HCT116 (cell line): Measurements from ENCODE around the gene MYLK4. TPM values are rescaled to one million over a fixed set of nuclear protein-coding genes. Genes with fewer than 3 reads are reported as not detected.

ENCODE experiments used
- ATAC-seq: fragments of 200-7000 bp; cut with Tn5 transposase; 2 replicates; pipeline ENCODE4 v1.9.1; 2020; ENCODE audit warnings: mild to moderate bottlenecking, moderate library complexity
- BruUV-seq: library from RNA; stranded (reverse); fragments of 400-500 nt; replicated peaks from 2 replicates; lab custom pipeline; 2021; lab: Mats Ljungman, UMichigan
- CTCF ChIA-PET: fragments of 300-600 bp; sonication (Branson Sonifier 250); formaldehyde crosslinking; loops from one replicate; lab custom pipeline; 2021; ENCODE audit warnings: antibody characterized with exemption; lab: Charles Lee
- POLR2A ChIA-PET: fragments of 300-600, 350-600 bp; sonication (Branson Sonifier 250); formaldehyde crosslinking; loops from one replicate; lab custom pipeline; 2021; ENCODE audit warnings: antibody characterized with exemption; lab: Charles Lee
- RAD21 ChIA-PET, 2 experiments: fragments of 300-600 bp; sonication (Branson Sonifier 250); formaldehyde crosslinking; loops; one replicate each; lab custom pipeline; 2023; ENCODE audit warnings: low total read pairs in 2 of 2; ENCODE audit not compliant: uncharacterized antibody in 2 of 2, unreplicated experiment in 2 of 2, low non-redundant PET in 1 of 2; lab: Charles Lee
- DNase-seq: peaks from one replicate; pipeline ENCODE4 v3.0.0-alpha.2; 2010; ENCODE audit warnings: low read depth, low spot score
- H2AFZ ChIP-seq: fragments of 200-600 bp; shearing (Covaris generic), sonication (generic); 2 replicates; pipeline ENCODE4 v1.6.1; 2017; ENCODE audit warnings: low read depth, mixed run types, mixed read lengths, antibody characterized with exemption, low read length; ENCODE audit not compliant: poor library complexity, severe bottlenecking
- H3K27ac ChIP-seq: 2 replicates; pipeline ENCODE4 v1.5.1; 2012; ENCODE audit warnings: low read depth, low read length
- H3K27me3 ChIP-seq: fragments of 200-600 bp; sonication (generic); 2 replicates; pipeline ENCODE4 v1.6.1; 2016; ENCODE audit warnings: mixed run types, low read length, mixed read lengths; ENCODE audit not compliant: insufficient read depth
- H3K36me3 ChIP-seq, 2 experiments: fragments of 200-500 bp in 1 of 2; fragments of 200-600 bp in 1 of 2; sonication (Bioruptor generic) in 1 of 2; sonication (generic) in 1 of 2; 2 replicates each; pipeline versions ENCODE4 v1.5.1 to v1.6.1; 2014 to 2016; ENCODE audit warnings: low read length in 2 of 2, inconsistent platforms in 1 of 2, mixed read lengths in 1 of 2, mixed run types in 1 of 2; ENCODE audit not compliant: insufficient read depth in 2 of 2, control insufficient read depth in 1 of 2
- H3K4me1 ChIP-seq, 2 experiments: fragments of 200-600 bp in 1 of 2; sonication (generic) in 1 of 2; 2 replicates each; pipeline versions ENCODE4 v1.5.1 to v1.6.1; 2012 to 2017; ENCODE audit warnings: low read length in 2 of 2, inconsistent platforms in 1 of 2, mild to moderate bottlenecking in 1 of 2, mixed read lengths in 1 of 2, mixed run types in 1 of 2, moderate library complexity in 1 of 2; ENCODE audit not compliant: insufficient read depth in 2 of 2, control insufficient read depth in 1 of 2
- H3K4me2 ChIP-seq: fragments of 200-600 bp; sonication (generic); 2 replicates; pipeline ENCODE4 v1.6.1; 2017; ENCODE audit warnings: mixed run types, low read length, mixed read lengths
- H3K4me3 ChIP-seq, 2 experiments: fragments of 200-600 bp in 1 of 2; sonication (generic) in 1 of 2; replicated peaks in 1 of 2; 2 replicates each; pipeline ENCODE4 v1.5.1; 2011 to 2016; ENCODE audit warnings: low read length in 2 of 2, control low read depth in 1 of 2, low read depth in 1 of 2, mild to moderate bottlenecking in 1 of 2, mixed read lengths in 1 of 2, mixed run types in 1 of 2
- H3K79me2 ChIP-seq: fragments of 200-600 bp; sonication (generic); 2 replicates; pipeline ENCODE4 v1.6.1; 2017; ENCODE audit warnings: mild to moderate bottlenecking, mixed run types, low read length, moderate library complexity, mixed read lengths; ENCODE audit not compliant: insufficient read depth
- H3K9ac ChIP-seq: fragments of 200-600 bp; sonication (generic); 2 replicates; pipeline ENCODE4 v1.6.1; 2016; ENCODE audit warnings: low read length, mixed read lengths
- H3K9me2 ChIP-seq: fragments of 200-600 bp; sonication (generic), shearing (Covaris generic); 2 replicates; pipeline ENCODE4 v1.6.1; 2017; ENCODE audit warnings: mixed run types, mild to moderate bottlenecking, moderate library complexity; ENCODE audit not compliant: insufficient read depth
- H3K9me3 ChIP-seq, 2 experiments: fragments of 200-500 bp in 1 of 2; fragments of 200-600 bp in 1 of 2; sonication (Bioruptor generic) in 1 of 2; sonication (generic) in 1 of 2; 2 replicates each; pipeline ENCODE4 v1.6.1; 2014 to 2017; ENCODE audit warnings: low read length in 2 of 2, mixed read lengths in 2 of 2, inconsistent platforms in 1 of 2, low read depth in 1 of 2, mild to moderate bottlenecking in 1 of 2, mixed run types in 1 of 2, moderate library complexity in 1 of 2; ENCODE audit not compliant: control insufficient read depth in 1 of 2, insufficient read depth in 1 of 2
- H4K20me1 ChIP-seq: fragments of 200-600 bp; sonication (generic), shearing (Covaris generic); 2 replicates; pipeline ENCODE4 v1.6.1; 2017; ENCODE audit warnings: mixed run types, mild to moderate bottlenecking, moderate library complexity; ENCODE audit not compliant: insufficient read depth
- CBX3 ChIP-seq: IDR thresholded peaks from 2 replicates; pipeline ENCODE4 v1.6.1; 2012; ENCODE audit warnings: low read depth
- EZH2 ChIP-seq: fragments of 200-600 bp; sonication (generic); IDR thresholded peaks from 2 replicates; pipeline ENCODE4 v1.6.1; 2017; ENCODE audit warnings: antibody characterized with exemption, mixed run types
- FOSL1 ChIP-seq: IDR thresholded peaks from 2 replicates; pipeline ENCODE4 v1.6.1; 2012; ENCODE audit warnings: low read depth
- JUND ChIP-seq: IDR thresholded peaks from 2 replicates; pipeline ENCODE4 v1.6.1; 2012
- RAD21 ChIP-seq: IDR thresholded peaks from 2 replicates; pipeline ENCODE4 v1.6.1; 2012; ENCODE audit warnings: low read depth, mild to moderate bottlenecking
- SIN3A ChIP-seq: IDR thresholded peaks from 2 replicates; pipeline ENCODE4 v1.6.1; 2012; ENCODE audit warnings: low read depth
- SRF ChIP-seq: IDR thresholded peaks from 2 replicates; pipeline ENCODE4 v1.6.1; 2012; ENCODE audit warnings: low read depth
- ZFX ChIP-seq: fragments of 450-650 bp; IDR thresholded peaks from 2 replicates; pipeline ENCODE4 v1.6.1; 2017
- intact Hi-C: fragments of 100-400 bp; cut with micrococcal nuclease; formaldehyde crosslinking; loops from 2 replicates; pipeline ENCODE4 v1.10.0; 2022
- total RNA-seq: library from RNA; stranded (reverse); gene quantifications from one replicate; pipeline ENCODE4 v1.2.1, GENCODE V29; 2021; ENCODE audit not compliant: unreplicated experiment
- TF ChIP-seq, protein P1 (sequence below), 3 experiments: fragments of 200-600 bp in 1 of 3; sonication (generic) in 1 of 3; IDR thresholded peaks in 2 of 3; conservative IDR thresholded peaks in 1 of 3; 2 replicates each; pipeline ENCODE4 v1.5.1; 2012 to 2017; ENCODE audit warnings: low read depth in 2 of 3, low read length in 2 of 3, antibody characterized with exemption in 1 of 3, borderline replicate concordance in 1 of 3, control low read depth in 1 of 3, mild to moderate bottlenecking in 1 of 3, mixed read lengths in 1 of 3, mixed run types in 1 of 3, moderate library complexity in 1 of 3; ENCODE audit not compliant: insufficient read depth in 1 of 3

MYLK4 gene
- total RNA-seq, 1 experiment from 2014 or later: 0.27 TPM

DNA sequence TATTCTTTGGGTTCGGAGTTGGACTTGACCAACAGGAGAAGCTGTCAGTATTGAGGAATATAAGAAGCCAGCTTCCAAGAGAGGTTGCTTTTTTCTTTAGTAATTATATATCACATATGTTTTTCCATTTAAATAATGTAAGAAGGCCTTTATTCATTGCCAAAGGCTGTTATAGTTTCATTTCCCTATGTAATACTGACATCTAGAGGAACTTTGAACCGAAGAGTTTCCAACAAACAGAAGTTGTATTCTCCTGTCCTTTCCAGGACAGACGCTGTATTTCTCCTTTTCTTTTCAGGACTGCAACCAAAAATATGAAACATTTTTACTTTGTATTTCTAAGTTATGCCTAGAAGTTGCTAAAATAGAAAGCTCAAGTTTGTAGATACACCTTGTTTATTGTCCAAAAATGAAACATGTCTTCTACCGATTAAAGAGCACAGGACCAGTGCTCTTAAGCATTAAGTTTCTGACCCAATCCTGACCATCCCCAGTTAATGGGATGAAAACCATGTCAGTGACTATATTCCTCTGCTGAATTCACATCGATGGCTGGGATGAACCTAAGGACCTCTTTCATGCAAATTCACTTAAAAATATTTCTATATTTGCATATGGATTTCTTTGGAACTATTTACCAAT lies 55.1 kb downstream of the MYLK4 start:
- no peak overlapping the region for H3K4me3 ChIP-seq
- H3K36me3 ChIP-seq: no peaks in the 10 kb centered on the region
- TF ChIP-seq, protein P1, sequence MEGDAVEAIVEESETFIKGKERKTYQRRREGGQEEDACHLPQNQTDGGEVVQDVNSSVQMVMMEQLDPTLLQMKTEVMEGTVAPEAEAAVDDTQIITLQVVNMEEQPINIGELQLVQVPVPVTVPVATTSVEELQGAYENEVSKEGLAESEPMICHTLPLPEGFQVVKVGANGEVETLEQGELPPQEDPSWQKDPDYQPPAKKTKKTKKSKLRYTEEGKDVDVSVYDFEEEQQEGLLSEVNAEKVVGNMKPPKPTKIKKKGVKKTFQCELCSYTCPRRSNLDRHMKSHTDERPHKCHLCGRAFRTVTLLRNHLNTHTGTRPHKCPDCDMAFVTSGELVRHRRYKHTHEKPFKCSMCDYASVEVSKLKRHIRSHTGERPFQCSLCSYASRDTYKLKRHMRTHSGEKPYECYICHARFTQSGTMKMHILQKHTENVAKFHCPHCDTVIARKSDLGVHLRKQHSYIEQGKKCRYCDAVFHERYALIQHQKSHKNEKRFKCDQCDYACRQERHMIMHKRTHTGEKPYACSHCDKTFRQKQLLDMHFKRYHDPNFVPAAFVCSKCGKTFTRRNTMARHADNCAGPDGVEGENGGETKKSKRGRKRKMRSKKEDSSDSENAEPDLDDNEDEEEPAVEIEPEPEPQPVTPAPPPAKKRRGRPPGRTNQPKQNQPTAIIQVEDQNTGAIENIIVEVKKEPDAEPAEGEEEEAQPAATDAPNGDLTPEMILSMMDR (IDR thresholded peaks at IDR 0.05 in 2 of 3, conservative IDR thresholded peaks at IDR 0.05 in 1 of 3; ENCODE audit: borderline replicate concordance in 1 of 3, insufficient read depth in 1 of 3, low read depth in 2 of 3, low read length in 2 of 3): peak; percentile 29 to 67 (median 53); a peak in 4 of 6 replicates
- no peak for TF ChIP-seq ZFX
- peak; percentile 91 for TF ChIP-seq RAD21
- no peak for TF ChIP-seq FOSL1
- no peak for TF ChIP-seq EZH2
- TF ChIP-seq SRF: 0 out of 2 replicates have a peak, but pooled peaks have one; percentile 18
- TF ChIP-seq CBX3: no peak
- TF ChIP-seq JUND: no peak
- no peak for TF ChIP-seq SIN3A
- TF ChIP-seq, all 23 proteins: peak for 3
- ChIA-PET POLR2A (no interaction called here), CTCF (interaction anchor here (0.8 to 1.5 kb wide), 4 partner anchors 62 to 1099 kb away, joined by 3 to 5 read pairs (median 3); no protein-coding TSS in a partner anchor), RAD21 (no interaction called here)
- ATAC-seq (peak; percentile 84), DNase-seq (peak; percentile 36)
- H3K9me3 ChIP-seq: no peaks in the 10 kb centered on the region
- H3K4me2 ChIP-seq: no peak overlapping the region
- intact Hi-C loops: loop anchor here (2.0 to 10.0 kb wide), 5 partner anchors 248 to 1099 kb away; no protein-coding TSS in a partner anchor
- no peak overlapping the region for H3K9ac ChIP-seq
- H3K9me2 ChIP-seq: no peaks in the 10 kb centered on the region
- no peaks in the 10 kb centered on the region for H3K4me1 ChIP-seq
- H3K27me3 ChIP-seq: 0 out of 2 replicates have a peak, but pooled peaks cover 6% of the 10 kb centered on the region
- H4K20me1 ChIP-seq: no peaks in the 10 kb centered on the region
- H3K27ac ChIP-seq: no peak overlapping the region
- no peaks in the 10 kb centered on the region for H3K79me2 ChIP-seq
- BruUV-seq: no TSS peak
- no peak overlapping the region for H2AFZ ChIP-seq
